ENCODE data around the gene MRM2. TPM values are rescaled to one million over a fixed set of nuclear protein-coding genes. Genes with fewer than 3 reads are reported as not detected.

Gene MRM2
- total and polyA plus RNA-seq, 2 donors (not counting 1 experiment from before 2014, with no cell fraction given), result 14.9 to 19.3 TPM

GRCh38 chr7:2202361-2202761 lies 39.6 kb downstream of the MRM2 start:
- H4K20me1 ChIP-seq (ENCODE audit: control insufficient read depth, extremely low read depth, insufficient read depth, low read length), result no peaks in the 10 kb centered on the region
- no peaks in the 10 kb centered on the region for H3K79me2 ChIP-seq (ENCODE audit: control insufficient read depth, insufficient read depth, low read length)
- no peaks in the 10 kb centered on the region for H3K9me3 ChIP-seq (ENCODE audit: control insufficient read depth, insufficient read depth, low read depth, low read length)
- no peak overlapping the region for H3K27ac ChIP-seq (ENCODE audit: insufficient read depth, low read length)
- TF ChIP-seq CTCF (conservative IDR thresholded peaks at IDR 0.05 in 1 of 2, IDR thresholded peaks at IDR 0.05 in 1 of 2; ENCODE audit: low read depth in 1 of 2, low read length in 2 of 2) (no peak), EZH2 (IDR thresholded peaks at IDR 0.05; ENCODE audit: low read length, missing control alignments) (no peak)
- H3K4me3 ChIP-seq (replicated peaks in 1 of 4; ENCODE audit: control extremely low read depth in 1 of 4, insufficient read depth in 1 of 4, low read depth in 3 of 4, low read length in 4 of 4), result no peak overlapping the region
- peaks cover 6% of the 10 kb centered on the region for H3K4me1 ChIP-seq (ENCODE audit: control insufficient read depth, extremely low read depth, insufficient read depth, low read length)
- no peak for DNase-seq (ENCODE audit: low read depth in 2 of 2)
- H2AFZ ChIP-seq (ENCODE audit: low read length), result no peak overlapping the region
- H3K27me3 ChIP-seq (ENCODE audit: control insufficient read depth, insufficient read depth, low read length), result no peaks in the 10 kb centered on the region
- H3K36me3 ChIP-seq (ENCODE audit: control insufficient read depth, insufficient read depth, low read length), result peaks cover 5% of the 10 kb centered on the region
- H3K4me2 ChIP-seq (ENCODE audit: extremely low read depth, insufficient read depth, low read length), result no peak overlapping the region
- no peak overlapping the region for H3K9ac ChIP-seq (ENCODE audit: insufficient read depth, low read length)

DNA sequence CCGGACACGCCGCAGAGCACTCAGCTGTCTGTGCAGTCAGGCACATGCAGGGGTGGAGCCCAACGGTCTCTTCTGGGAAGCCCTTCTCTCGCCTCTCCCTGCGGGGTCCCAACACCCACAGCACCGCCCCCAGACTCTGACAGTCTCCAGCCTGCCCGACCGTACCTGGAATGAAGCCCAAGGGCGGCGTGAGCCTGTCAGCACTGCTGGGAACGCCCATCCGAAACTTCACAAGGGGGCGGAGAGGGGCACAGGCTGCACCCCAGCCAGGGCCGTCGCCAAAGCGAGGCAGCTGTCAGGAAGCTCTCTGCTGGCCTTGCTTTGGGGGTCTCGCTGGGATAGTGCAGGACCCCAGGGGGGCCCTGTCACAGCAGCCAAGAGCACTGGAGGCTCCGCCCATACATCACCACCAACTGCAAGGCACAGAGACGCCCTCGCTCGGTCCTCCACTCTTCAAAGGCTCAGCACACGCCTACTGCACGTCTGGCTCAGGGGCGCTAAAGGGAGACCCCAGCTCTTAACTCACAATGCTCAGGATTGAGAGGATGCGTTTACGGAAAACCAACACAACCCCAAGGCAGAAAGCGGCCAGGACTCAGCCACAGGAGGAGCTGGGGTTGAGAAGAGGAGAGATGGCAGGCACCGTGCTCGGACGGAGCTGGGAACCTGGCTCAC lies 40.2 kb downstream of the MRM2 start:
- Histone ChIP-seq H4K20me1 (ENCODE audit: control insufficient read depth, extremely low read depth, insufficient read depth, low read length) (no peaks in the 10 kb centered on the region), H3K36me3 (ENCODE audit: control insufficient read depth, insufficient read depth, low read length) (peaks cover 5% of the 10 kb centered on the region), H3K4me2 (ENCODE audit: extremely low read depth, insufficient read depth, low read length) (no peak overlapping the region), H3K4me3 (replicated peaks in 1 of 4; ENCODE audit: control extremely low read depth in 1 of 4, insufficient read depth in 1 of 4, low read depth in 3 of 4, low read length in 4 of 4) (no peak overlapping the region), H3K27me3 (ENCODE audit: control insufficient read depth, insufficient read depth, low read length) (no peaks in the 10 kb centered on the region), H3K27ac (ENCODE audit: insufficient read depth, low read length) (no peak overlapping the region), H3K9me3 (ENCODE audit: control insufficient read depth, insufficient read depth, low read depth, low read length) (no peaks in the 10 kb centered on the region), H2AFZ (ENCODE audit: low read length) (no peak overlapping the region), H3K4me1 (ENCODE audit: control insufficient read depth, extremely low read depth, insufficient read depth, low read length) (peaks cover 6% of the 10 kb centered on the region), H3K79me2 (ENCODE audit: control insufficient read depth, insufficient read depth, low read length) (no peaks in the 10 kb centered on the region), H3K9ac (ENCODE audit: insufficient read depth, low read length) (no peak overlapping the region)
- no peak for DNase-seq (ENCODE audit: low read depth in 2 of 2)
- TF ChIP-seq CTCF (conservative IDR thresholded peaks at IDR 0.05 in 1 of 2, IDR thresholded peaks at IDR 0.05 in 1 of 2; ENCODE audit: low read depth in 1 of 2, low read length in 2 of 2), result no peak

DNA sequence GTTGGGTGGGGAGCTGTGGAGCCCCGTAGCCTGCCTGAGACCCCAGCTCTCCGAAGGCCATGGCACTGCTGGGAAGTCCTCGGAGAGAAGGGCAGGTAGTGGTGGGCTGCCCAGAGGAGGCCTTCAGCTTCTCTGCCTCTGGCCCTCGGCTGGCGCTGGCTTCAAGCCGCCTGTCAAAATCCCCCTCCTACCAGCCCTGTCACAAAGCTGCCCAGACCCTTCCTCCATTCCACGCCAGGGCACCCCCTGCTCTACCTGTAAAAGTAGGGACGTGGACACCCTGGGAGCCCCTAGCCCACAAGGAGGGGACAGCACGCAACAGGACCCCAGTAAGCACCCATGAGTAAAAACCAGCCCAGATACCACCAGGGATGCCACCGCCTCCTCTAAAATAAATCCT lies 40.9 kb downstream of the MRM2 start:
- Histone ChIP-seq H3K36me3 (ENCODE audit: control insufficient read depth, insufficient read depth, low read length) (peaks cover 5% of the 10 kb centered on the region), H3K79me2 (ENCODE audit: control insufficient read depth, insufficient read depth, low read length) (no peaks in the 10 kb centered on the region), H3K27me3 (ENCODE audit: control insufficient read depth, insufficient read depth, low read length) (no peaks in the 10 kb centered on the region), H4K20me1 (ENCODE audit: control insufficient read depth, extremely low read depth, insufficient read depth, low read length) (no peaks in the 10 kb centered on the region), H3K4me3 (replicated peaks in 1 of 4; ENCODE audit: control extremely low read depth in 1 of 4, insufficient read depth in 1 of 4, low read depth in 3 of 4, low read length in 4 of 4) (no peak overlapping the region), H3K9me3 (ENCODE audit: control insufficient read depth, insufficient read depth, low read depth, low read length) (no peaks in the 10 kb centered on the region), H3K27ac (ENCODE audit: insufficient read depth, low read length) (no peak overlapping the region), H3K4me2 (ENCODE audit: extremely low read depth, insufficient read depth, low read length) (no peak overlapping the region), H2AFZ (ENCODE audit: low read length) (no peak overlapping the region), H3K9ac (ENCODE audit: insufficient read depth, low read length) (no peak overlapping the region), H3K4me1 (ENCODE audit: control insufficient read depth, extremely low read depth, insufficient read depth, low read length) (peaks cover 6% of the 10 kb centered on the region)
- TF ChIP-seq EZH2 (IDR thresholded peaks at IDR 0.05; ENCODE audit: low read length, missing control alignments) (no peak), CTCF (conservative IDR thresholded peaks at IDR 0.05 in 1 of 2, IDR thresholded peaks at IDR 0.05 in 1 of 2; ENCODE audit: low read depth in 1 of 2, low read length in 2 of 2) (no peak)
- no peak for DNase-seq (ENCODE audit: low read depth in 2 of 2)
